Coronary artery (tissue), 2 donors: Measurements from ENCODE around the gene SLC16A6.

Experiments
- DNase-seq: peaks from one replicate; pipeline ENCODE4 v3.0.0-alpha.2; 2017; ENCODE audit warnings: low spot score
- H3K27ac ChIP-seq, 2 donors: fragments of 200-600 bp; sonication (generic); one replicate each; pipeline ENCODE4 v1.5.1; 2016 to 2019
- H3K4me3 ChIP-seq: fragments of 200-600 bp; sonication (generic); 2 replicates; pipeline ENCODE4 v1.5.1; 2016; ENCODE audit warnings: mild to moderate bottlenecking, moderate library complexity
- CTCF ChIP-seq: fragments of 200-600 bp; sonication (generic); IDR thresholded peaks from one replicate; pipeline ENCODE4 v1.5.1; 2019; ENCODE audit warnings: antibody characterized with exemption

SLC16A6 gene

GRCh38 chr17:68248891-68249290 is 42.0 kb downstream of the SLC16A6 start:
- DNase-seq, result no peak
- Histone ChIP-seq H3K4me3 (peak overlapping the region; percentile 83), H3K27ac (peak overlapping the region; percentile 96 to 97)
- no peak for TF ChIP-seq CTCF

GRCh38 chr17:68248199-68248825 is 42.6 kb downstream of the SLC16A6 start:
- Histone ChIP-seq H3K27ac (peak overlapping the region; percentile 96 to 97), H3K4me3 (peak overlapping the region; percentile 83)
- no peak for TF ChIP-seq CTCF
- DNase-seq, result no peak

- H3K4me3 ChIP-seq, result peak within 1 kb of the TSS; percentile 83
- peak within 1 kb of the TSS; percentile 96 to 97 for H3K27ac ChIP-seq
- peak; percentile 94 for DNase-seq
- no peak for TF ChIP-seq CTCF
Measured at GRCh38 chr17:68247445-68248198, 43.3 kb downstream of the SLC16A6 start, which contains the start of gene AMZ2. TSS of gene AMZ2 (plus strand) at chr17:68248043. CDS start at chr17:68250188, 2,145 bp downstream.

GRCh38 chr17:68246271-68247028 is 44.5 kb downstream of the SLC16A6 start:
- Histone ChIP-seq H3K27ac (no peak overlapping the region), H3K4me3 (no peak overlapping the region)
- TF ChIP-seq CTCF, result no peak
- no peak for DNase-seq

- no peak for DNase-seq
- H3K27ac ChIP-seq, result no peak overlapping the region
Measured at GRCh38 chr17:68239632-68240366, 51.1 kb downstream of the SLC16A6 start.

More at GRCh38 chr17:68239632-68240366, 51.1 kb downstream of the SLC16A6 start:
- H3K4me3 ChIP-seq, result no peak overlapping the region
- no peak for TF ChIP-seq CTCF
